HEK293T (cell line): ENCODE measurements around the gene TECTB.

Experiments used
- BHLHE40 ChIP-seq: fragments of 450-650 bp; IDR thresholded peaks from 2 replicates; pipeline ENCODE4 v1.6.1; 2016; ENCODE audit warnings: mild to moderate bottlenecking, moderate library complexity, borderline replicate concordance
- CTBP1 ChIP-seq: fragments of 450-650 bp; IDR thresholded peaks from 2 replicates; pipeline ENCODE4 v1.6.1; 2016; ENCODE audit warnings: borderline replicate concordance
- ELF4 ChIP-seq: fragments of 450-650 bp; IDR thresholded peaks from 2 replicates; pipeline ENCODE4 v1.6.1; 2017; ENCODE audit warnings: antibody characterized with exemption
- FOXM1 ChIP-seq: fragments of 450-650 bp; IDR thresholded peaks from 2 replicates; pipeline ENCODE4 v1.6.1; 2017; ENCODE audit warnings: mild to moderate bottlenecking, borderline replicate concordance
- HDGF ChIP-seq: fragments of 450-650 bp; IDR thresholded peaks from 2 replicates; pipeline ENCODE4 v1.6.1; 2017; ENCODE audit warnings: antibody characterized with exemption, borderline replicate concordance
- LEF1 ChIP-seq: fragments of 450-650 bp; IDR thresholded peaks from 2 replicates; pipeline ENCODE4 v1.6.1; 2017; ENCODE audit warnings: mild to moderate bottlenecking, borderline replicate concordance
- NFRKB ChIP-seq: fragments of 450-650 bp; IDR thresholded peaks from 2 replicates; pipeline ENCODE4 v1.6.1; 2016; ENCODE audit warnings: mild to moderate bottlenecking, moderate library complexity
- SP1 ChIP-seq: fragments of 450-650 bp; IDR thresholded peaks from 2 replicates; pipeline ENCODE4 v1.6.1; 2017
- SUZ12 ChIP-seq: fragments of 450-650 bp; IDR thresholded peaks from 2 replicates; pipeline ENCODE4 v1.6.1; 2016; ENCODE audit warnings: mild to moderate bottlenecking
- TARDBP ChIP-seq: fragments of 450-650 bp; IDR thresholded peaks from 2 replicates; pipeline ENCODE4 v1.6.1; 2016
- ZNF384 ChIP-seq: fragments of 450-650 bp; IDR thresholded peaks from 2 replicates; pipeline ENCODE4 v1.6.1; 2016
- TF ChIP-seq, protein P1 (sequence below): fragments of 450-650 bp; IDR thresholded peaks from 2 replicates; pipeline ENCODE4 v1.6.1; 2016

DNA sequence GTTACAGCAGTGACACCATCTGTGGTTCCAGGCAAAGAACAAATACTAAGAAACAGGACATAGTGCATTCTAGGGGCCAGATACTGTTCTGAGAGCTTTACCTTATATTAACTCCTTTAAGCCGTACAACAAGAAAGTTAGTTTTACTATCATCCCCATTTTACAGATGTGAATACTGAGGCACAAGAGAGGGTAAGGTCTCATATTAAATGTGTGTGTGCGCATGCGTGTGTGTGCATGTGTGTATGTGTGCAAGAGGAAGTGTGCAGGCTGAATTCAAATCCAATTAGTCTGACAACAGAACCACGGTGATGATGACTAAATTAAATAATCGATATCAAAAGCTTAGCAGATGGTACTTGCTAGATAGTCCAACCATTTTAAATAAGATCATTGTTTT is 11.0 kb downstream of the TECTB start:
- TF ChIP-seq TARDBP (no peak), HDGF (no peak), FOXM1 (no peak), BHLHE40 (no peak), NFRKB (no peak), ELF4 (no peak), ZNF384 (no peak), CTBP1 (no peak), LEF1 (no peak), SUZ12 (no peak), SP1 (no peak)
- TF ChIP-seq, protein P1, sequence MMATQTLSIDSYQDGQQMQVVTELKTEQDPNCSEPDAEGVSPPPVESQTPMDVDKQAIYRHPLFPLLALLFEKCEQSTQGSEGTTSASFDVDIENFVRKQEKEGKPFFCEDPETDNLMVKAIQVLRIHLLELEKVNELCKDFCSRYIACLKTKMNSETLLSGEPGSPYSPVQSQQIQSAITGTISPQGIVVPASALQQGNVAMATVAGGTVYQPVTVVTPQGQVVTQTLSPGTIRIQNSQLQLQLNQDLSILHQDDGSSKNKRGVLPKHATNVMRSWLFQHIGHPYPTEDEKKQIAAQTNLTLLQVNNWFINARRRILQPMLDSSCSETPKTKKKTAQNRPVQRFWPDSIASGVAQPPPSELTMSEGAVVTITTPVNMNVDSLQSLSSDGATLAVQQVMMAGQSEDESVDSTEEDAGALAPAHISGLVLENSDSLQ = no peak
